HL-60 (cell line): ENCODE measurements around the gene SLC12A8.

Experiments
- CTCF ChIP-seq: IDR thresholded peaks from one replicate; pipeline ENCODE4 v1.5.1; 2011; ENCODE audit warnings: low read length, control low read depth, inconsistent platforms; ENCODE audit not compliant: insufficient read depth
- POLR2AphosphoS5 ChIP-seq: IDR thresholded peaks from 2 replicates; pipeline ENCODE4 v1.6.1; 2012; ENCODE audit warnings: low read depth

GRCh38 chr3:125118600-125118999 is 93.9 kb downstream of the SLC12A8 start:
- no peak for TF ChIP-seq CTCF
- no peak for TF ChIP-seq POLR2AphosphoS5
